HTERT RPE-1 (cell line): ENCODE data around the gene CAPN3.
"Not testable (repeated sequence)": the region's sequence is repeated elsewhere in the genome, so short reads cannot be mapped to it uniquely, and the experiment has no call there.

Experiments used
- in situ Hi-C: fragments of 300-500 bp; cut with MboI; formaldehyde crosslinking; loops from 4 replicates; pipeline ENCODE4 v1.14.3; 2020; ENCODE audit warnings: low sequenced_read_pairs

Gene CAPN3

DNA sequence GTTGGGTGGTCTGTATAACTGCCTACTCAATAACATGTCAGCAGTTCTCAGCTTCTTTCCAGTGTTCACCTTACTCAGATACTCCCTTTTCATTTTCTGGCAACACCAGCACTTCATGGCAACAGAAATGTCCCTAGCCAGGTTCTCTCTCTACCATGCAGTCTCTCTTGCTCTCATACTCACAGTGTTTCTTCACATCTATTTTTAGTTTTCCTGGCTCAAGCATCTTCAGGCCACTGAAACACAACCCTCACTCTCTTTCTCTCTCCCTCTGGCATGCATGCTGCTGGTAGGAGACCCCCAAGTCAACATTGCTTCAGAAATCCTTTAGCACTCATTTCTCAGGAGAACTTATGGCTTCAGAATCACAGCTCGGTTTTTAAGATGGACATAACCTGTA is at the start of gene CAPN3:
TSS of gene CAPN3 (plus strand) at position 253 of the 400 bp plus-strand sequence. CDS start 305 bp downstream, outside the sequence.
- in situ Hi-C loops = no loop called here

DNA sequence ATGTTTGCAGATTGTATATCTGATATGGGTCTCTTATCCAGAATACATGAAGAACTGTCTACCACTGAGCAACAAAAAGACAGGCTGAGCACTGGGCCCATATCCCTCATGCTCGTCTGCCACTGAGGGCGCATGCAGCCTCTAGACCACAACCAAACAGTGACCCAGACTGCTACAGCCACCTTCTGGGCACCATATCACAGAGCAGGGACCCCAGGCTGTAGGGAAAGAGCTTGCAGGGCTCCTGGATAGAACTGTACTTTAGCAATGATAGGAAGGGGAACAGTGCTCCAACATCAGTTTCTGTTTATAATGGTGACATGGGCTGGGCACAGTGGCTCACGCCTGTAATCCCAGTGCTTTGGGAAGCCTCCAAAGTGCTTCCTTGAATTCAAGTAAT is 45.8 kb upstream of the CAPN3 start:
- in situ Hi-C loops = no loop called here

DNA sequence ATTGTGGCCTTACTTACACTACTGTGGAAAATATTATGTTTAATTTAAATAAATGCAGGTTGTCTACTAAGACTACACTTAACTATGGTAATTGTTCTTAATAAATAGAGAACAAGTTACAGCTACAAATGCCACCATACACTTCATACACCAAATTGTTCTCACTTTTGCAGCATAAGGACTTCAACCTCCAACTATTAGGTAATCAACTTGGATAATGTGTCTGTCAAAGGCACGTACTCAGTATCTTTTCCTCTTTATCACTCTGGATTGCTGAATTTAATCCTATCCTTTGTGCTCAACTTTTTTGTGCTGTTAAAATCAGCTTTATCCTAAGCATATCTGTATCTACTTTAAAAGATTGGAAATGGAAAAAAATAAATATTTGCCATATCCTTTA is 44.5 kb upstream of the CAPN3 start:
- in situ Hi-C loops = no loop called here

DNA sequence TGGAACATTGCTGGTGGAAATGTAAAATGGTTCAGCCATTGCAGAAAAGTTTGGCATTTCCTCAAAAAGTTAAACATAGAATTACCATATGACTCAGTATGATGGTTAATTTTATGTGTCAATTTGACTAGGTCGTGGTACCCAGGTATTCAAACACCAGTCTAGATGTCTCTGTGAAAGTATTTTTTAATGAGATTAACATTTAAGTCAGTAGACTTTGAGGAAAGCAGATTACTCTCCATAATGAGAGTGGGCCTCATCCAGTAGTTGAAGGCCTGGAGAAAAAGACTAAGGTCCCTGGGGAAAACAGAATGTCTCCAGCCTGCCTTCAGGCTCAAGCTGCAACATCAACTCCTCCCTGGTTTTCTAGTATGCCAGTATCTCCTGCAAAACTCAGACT is 43.8 kb upstream of the CAPN3 start:
- in situ Hi-C loops = no loop called here

DNA sequence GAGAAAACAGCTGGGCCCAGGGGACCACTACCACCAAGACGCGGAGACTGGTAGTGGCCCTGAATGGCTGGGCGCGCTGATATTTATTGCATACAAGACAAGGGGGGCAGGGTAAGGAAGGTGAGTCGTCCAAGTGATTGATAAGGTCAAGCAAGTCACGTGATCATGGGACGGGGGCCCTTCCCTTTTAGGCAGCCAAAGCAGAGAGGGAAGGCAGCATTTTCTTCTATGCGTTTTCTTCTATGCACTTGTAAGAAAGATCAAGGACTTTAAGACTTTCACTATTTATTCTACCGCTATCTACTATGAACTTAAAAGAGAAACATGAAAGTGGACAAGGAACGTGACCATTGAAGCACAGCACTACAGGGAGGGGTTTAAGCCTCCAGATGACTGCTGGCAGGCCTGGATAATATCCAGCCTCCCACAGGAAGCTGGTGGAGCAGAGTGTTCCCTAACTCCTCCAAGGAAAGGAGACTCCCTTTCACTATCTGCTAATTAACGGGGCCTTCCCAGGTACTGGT is 43.0 kb upstream of the CAPN3 start:
- in situ Hi-C loops = not testable (repeated sequence)

DNA sequence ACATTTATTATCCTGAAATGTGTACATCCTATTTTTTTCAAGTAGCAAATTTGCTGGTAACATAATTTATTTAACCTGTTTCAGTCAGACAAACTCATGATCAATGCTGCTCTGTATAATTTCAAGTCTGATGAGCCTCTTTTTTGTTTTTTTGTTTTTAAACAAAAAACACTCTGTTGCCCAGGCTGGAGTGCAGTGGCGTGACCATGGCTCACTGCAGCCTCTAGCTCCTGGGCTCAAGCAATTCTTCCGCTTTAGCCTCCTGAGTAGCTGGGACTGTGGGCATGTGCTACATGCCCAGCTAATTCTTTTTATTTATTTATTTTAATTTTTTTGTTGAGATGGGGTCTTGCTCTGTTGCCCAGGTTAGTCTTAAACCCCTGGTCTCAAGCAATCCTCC is 40.1 kb upstream of the CAPN3 start:
- in situ Hi-C loops = no loop called here

DNA sequence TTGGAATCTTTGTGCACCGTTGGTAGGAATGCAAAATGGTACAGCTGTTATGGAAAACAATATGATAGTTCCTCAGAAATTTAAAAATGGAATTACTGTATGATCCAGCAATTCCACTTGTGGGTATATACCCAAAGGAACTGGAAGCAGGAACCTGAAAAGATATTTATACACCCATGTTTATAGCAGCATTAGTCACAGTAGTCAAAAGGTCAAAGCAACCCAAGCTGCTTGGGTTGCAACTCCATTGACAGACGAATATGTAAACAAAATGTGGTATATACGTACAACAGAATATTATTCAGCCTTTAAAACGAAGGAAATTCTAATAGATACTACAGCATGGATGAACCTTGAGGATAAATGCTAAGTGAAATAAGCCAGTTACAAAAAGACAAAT is 35.0 kb upstream of the CAPN3 start:
- in situ Hi-C loops = no loop called here

DNA sequence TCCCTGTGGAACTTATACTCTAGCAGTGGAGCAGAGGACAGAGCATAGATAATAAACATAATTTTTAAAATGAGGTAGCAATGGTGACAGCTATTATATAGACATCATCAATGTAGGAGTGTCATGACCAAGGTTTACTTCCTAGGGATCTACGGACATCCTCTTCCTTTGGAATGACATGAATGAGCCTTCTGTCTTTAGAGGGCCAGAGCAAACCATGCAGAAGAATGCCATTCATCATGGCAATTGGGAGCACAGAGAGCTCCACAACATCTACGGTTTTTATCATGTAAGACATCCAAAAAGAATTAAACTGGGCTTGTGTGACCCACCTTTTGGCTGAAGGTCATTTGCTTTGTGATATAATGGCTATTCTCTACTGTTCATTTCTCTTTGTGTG is 30.1 kb upstream of the CAPN3 start:
- in situ Hi-C loops = no loop called here

DNA sequence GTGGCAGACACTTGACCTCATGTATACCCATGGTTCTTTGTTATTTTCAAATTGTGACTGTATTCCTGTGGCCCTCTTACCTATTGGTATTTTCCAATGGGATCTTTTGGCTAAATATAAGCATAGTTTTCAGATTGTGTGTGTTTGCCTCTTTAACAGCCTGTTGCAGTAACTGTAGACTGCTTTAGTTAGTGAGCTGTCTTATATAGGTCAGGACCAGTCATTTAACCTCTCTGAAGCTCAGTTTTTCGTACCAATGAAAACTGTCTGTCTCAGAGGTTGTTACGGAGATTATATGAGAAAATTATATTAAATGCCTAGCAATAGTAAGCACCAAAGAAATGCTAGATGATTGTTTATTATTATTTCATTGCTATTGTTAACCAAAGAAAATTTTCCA is 29.3 kb upstream of the CAPN3 start:
- in situ Hi-C loops = no loop called here

DNA sequence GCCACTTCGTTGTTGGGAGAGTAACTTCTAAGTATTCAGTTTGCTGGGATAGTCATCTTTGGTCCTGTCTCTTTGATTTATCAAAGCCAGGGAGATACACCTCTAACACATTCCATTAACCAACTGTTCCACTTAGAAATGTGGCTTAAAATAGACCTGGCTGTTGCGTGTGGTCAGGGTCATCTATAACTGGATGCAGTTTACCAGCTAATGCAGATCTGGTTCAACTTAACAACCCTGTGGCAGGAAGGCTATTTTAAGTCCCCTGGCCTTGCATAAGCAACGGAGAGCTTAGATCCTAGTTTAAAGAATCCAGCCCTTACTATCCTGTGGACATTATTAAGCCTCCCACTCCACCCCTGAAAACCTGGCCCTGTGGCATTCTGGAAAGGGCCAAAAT is 28.1 kb upstream of the CAPN3 start:
- in situ Hi-C loops = no loop called here

DNA sequence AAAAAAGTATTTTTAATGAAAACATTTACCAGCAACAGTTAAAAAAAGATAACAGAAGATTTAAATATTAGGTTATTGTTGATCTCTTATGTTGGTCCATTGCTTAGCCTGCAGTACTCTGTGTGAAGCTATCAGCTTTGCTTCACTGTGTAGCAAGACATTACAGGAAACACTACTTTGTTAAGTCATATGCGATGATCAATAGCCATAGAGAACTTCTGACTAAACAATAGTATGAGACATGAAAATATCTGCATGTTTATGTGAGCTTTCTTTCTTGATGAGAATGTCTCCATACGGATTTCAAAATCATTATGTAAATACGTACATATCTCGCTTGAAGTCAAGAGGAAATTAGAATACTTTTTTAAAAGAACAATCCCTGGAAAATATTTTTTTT is 27.0 kb upstream of the CAPN3 start:
- in situ Hi-C loops = no loop called here

DNA sequence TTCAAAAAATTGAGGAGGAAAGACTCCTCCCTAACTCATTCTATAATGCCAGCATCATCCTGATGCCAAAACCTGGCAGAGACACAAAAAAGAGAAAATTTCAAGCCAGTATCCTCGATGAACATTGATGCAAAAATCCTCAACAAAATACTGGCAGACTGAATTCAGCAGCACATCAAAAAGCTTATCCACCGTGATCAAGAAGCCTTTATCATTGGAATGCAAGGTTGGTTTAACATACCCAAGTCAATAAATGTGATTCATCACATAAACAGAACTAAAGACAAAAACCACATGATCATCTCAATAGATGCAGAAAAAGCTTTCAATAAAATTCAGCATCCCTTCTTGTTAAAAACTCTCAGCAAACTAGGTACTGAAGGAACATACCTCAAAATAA is 24.2 kb upstream of the CAPN3 start:
- in situ Hi-C loops = no loop called here

DNA sequence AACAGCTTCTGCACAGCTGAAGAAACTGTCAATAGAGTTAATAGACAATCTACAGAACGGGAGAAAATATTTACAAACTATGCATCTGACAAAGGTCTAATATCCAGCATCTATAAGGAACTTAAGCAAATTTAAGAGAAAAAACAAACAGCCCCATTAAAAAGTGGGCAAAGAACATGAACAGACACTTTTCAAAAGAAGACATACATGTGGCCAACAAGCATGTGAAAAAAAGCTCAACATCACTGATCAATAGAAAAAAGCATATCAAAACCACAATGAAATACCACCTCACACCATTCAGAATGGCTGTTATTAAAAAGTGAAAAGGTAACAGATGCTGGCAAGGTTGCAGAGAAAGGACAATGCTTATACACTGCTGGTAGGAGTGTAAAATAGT is 22.7 kb upstream of the CAPN3 start:
- in situ Hi-C loops = not testable (repeated sequence)

DNA sequence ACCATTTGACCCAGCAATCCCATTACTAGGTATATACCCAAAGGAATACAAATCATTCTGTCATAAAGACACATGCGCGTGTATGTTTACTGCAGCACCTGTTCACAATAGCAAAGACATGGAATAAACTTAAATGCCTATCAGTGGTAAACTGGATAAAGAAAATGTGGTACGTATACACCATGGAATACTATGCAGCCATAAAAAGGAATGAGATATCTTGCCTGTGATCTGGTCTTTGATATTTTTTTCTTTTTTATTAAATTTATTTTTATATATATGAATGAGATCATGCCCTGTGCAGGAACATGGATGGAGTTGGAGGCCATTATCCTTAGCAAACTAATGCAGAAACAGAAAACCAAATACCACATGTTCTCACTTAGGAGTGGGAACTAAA is 22.2 kb upstream of the CAPN3 start:
- in situ Hi-C loops = not testable (repeated sequence)

DNA sequence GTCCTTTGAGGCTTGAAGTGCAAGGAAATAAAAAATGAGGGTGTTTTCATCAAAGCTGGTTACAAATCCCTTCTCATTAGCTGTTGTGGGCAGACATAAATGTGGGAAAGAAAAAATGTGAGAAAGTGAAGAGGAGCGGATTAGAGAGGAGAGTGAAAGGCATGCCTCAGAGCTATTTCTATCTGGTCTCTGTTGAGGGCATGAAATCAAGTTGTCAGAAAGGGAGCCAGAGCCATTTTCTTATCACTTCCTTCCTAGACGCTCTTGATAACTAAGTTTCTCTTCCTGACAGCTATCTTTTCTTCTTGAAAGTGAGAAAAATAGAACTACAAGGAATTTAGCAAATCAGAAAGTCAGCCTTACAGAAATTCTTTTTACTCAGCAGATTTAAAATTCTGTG is 20.8 kb upstream of the CAPN3 start:
- in situ Hi-C loops = no loop called here

DNA sequence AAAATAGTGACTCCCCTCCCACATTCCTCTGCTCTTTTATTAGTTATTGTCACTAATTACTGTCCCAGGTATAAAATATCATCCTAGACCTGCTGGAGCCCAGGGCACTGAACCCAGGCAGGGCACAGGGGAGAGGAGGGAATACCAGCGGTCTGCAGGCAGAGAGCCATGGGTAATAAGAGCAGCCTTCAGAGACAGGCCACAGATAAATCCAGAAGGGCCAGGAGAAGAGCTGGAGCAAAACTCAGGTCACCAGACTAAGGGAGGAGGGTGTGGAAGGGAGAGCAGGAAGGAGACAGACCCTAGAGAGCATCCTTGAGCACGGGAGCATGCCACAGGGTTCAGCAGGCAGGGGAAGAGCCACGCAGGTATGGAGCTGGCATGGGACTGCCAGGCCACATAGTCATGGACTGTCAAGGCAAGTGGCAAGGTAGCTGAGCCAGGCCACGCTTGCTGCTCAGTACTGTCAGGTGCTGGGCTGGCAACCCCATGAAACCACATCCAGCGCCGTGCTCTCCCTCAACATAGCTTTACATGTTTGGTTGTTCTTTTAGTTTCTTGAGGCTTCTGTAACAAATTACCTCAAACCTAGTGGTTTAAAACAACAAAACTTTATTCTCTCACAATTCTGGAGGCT is 15.6 kb upstream of the CAPN3 start:
- in situ Hi-C loops = no loop called here

DNA sequence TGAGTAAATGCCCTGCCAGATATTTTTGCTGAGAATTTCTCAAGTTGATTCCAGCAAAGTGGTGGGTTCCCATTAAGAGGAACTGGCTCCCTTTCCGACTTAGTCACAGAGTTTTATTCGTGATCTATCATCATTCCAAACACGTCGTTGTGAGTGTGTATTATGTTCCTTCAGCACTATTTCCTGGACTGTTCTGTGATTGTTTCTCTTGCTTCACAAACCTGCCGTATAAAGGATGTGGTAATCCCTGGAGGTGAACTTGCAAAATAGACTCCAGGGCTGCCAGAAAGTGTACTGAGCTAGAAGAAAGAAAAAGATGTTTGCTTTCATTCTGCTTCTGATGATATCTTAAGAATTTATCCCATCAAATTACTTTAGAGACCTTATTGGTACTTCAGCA is 14.5 kb upstream of the CAPN3 start:
- in situ Hi-C loops = no loop called here

DNA sequence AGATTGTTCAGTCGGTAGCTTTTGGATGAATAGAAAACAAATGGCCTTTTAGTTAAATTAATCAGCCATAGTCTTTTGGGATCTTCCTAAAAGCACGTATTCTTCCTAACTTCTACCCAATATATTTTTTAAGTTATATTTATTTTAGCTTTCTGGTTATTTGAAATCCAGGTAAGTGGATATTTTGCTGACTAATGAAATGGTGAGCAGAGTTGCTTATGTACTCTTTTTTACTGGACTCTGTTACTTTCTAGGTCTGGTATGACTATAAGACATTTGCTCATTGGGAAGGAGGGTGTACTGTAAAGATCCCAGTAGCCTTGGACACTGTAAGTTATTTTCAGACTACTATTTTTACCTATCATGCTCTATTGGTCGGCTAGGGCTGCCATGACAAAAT is 13.8 kb upstream of the CAPN3 start:
- in situ Hi-C loops = no loop called here

DNA sequence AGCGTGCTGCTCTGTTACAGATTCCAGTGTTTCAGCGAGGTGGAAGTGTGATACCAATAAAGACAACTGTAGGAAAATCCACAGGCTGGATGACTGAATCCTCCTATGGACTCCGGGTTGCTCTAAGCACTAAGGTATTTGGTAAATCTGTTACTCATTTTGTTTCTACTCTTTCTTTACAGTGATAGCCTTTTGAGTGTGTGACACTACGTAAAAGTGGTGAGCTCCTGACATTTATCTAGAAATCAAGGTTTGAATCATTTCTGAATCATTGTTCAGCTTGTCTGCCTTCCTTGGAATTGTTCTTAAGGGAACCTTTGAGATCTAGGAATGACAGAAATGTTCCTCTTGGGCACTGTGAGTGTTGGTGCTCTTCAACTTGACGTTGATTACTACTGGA is 11.2 kb upstream of the CAPN3 start:
- in situ Hi-C loops = no loop called here

DNA sequence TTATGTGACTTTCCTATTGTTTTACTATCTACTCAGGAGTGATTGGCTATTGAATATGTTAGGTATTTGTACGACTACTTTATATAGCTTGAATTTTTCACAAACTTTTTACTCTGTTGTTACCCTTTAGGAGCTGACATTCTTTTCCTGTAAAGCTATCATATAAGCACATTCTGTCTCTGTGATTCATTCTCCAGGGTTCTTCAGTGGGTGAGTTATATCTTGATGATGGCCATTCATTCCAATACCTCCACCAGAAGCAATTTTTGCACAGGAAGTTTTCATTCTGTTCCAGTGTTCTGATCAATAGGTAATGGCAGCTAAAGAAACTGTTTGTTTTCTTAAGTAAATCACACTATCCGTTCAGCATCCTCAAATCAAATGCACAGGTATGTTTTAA is 10.1 kb upstream of the CAPN3 start:
- in situ Hi-C loops = no loop called here

DNA sequence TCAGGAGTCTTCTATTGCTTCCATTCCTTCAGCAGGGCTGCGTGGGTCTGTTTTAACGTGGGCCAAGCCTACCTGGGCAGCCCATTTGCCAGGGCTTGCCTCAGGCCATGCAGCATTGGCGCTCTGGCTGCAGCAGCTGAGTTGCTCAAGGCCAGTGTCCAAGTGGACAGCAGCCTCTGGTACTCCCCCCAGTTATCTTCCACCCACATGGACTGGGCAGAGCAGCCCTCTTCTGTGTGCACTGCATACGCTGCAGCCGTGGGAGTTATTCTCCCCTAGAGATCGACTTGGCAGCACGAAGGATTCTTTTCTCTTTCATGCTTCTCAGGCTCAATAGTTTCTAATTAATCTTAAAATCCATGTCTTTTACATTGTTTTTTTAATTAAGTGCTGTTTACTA is 6.9 kb upstream of the CAPN3 start:
- in situ Hi-C loops = no loop called here

DNA sequence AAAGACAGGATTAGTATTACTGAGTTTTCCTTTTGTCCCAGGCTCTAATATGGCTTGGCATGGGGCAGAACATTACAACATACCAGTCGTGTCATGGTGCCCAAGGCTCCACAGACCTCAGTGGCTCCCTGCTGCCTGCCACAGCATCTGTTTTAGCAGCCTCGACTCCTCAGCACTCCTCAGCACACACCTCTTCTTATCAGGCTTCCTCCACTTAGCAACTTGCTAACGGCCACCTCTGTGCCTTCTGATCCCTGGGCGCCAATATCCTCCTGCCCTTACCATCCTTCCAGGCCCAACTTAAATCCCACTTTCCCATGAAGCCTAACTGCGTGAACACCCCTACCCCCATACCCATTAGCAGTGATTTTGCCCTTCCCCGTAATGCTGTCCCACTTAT is 6.2 kb upstream of the CAPN3 start:
- in situ Hi-C loops = no loop called here

DNA sequence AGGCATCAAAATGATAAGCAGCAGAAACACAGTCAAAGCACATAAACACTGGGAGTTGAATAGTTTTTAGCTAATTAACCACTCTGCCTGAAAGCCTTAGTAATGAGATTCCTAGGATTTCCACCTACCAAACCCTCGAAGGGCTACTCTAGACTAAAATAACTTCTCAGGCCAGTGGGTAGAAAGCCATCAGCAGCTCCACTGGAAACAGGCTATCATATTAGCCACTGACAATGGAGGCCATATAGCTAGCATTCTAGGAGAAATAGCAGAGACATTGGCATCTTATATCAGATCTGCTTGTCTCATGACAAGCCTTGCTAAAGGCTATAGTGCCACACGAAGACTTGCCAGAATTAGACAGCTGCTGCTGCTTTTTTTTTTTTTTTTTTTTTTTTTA is 4.5 kb upstream of the CAPN3 start:
- in situ Hi-C loops = no loop called here
